H1 (cell line): ENCODE results near the gene SLC6A2.

Source experiments
- CREB1 ChIP-seq: IDR thresholded peaks from 2 replicates; pipeline ENCODE4 v1.6.1; 2012; ENCODE audit warnings: inconsistent platforms
- CTCF ChIP-seq, 3 experiments: IDR thresholded peaks; 1 replicate in 2 of 3; 2 replicates in 1 of 3; pipeline versions ENCODE4 v1.5.1 to v1.6.1; 2011; ENCODE audit warnings: low read length in 3 of 3, mild to moderate bottlenecking in 3 of 3, inconsistent platforms in 2 of 3, low read depth in 1 of 3, moderate library complexity in 1 of 3; ENCODE audit not compliant: insufficient read depth in 1 of 3; ENCODE audit errors: control extremely low read depth in 1 of 3
- MAX ChIP-seq: IDR thresholded peaks from 2 replicates; pipeline ENCODE4 v1.6.1; 2012; ENCODE audit warnings: inconsistent platforms
- POLR2A ChIP-seq, 2 experiments: IDR thresholded peaks; 1 replicate in 1 of 2; 2 replicates in 1 of 2; pipeline ENCODE4 v1.6.1; 2011; ENCODE audit warnings: low read depth in 2 of 2, low read length in 2 of 2, mild to moderate bottlenecking in 2 of 2; ENCODE audit errors: control extremely low read depth in 1 of 2
- POLR2AphosphoS5 ChIP-seq: IDR thresholded peaks from 2 replicates; pipeline ENCODE4 v1.6.1; 2011; ENCODE audit warnings: low read depth, low read length
- SIN3A ChIP-seq, 2 experiments: IDR thresholded peaks in 1 of 2; conservative IDR thresholded peaks in 1 of 2; 2 replicates each; pipeline ENCODE4 v1.6.1; 2011 to 2012; ENCODE audit warnings: low read length in 2 of 2, improper control_type of control experiment in 1 of 2, low read depth in 1 of 2, mild to moderate bottlenecking in 1 of 2
- SIRT6 ChIP-seq: IDR thresholded peaks from one replicate; pipeline ENCODE4 v1.7.1; 2012; ENCODE audit warnings: low read length, inconsistent platforms
- TAF1 ChIP-seq: IDR thresholded peaks from 2 replicates; pipeline ENCODE4 v1.6.1; 2011; ENCODE audit warnings: mild to moderate bottlenecking, low read depth, low read length
- USF2 ChIP-seq: IDR thresholded peaks from 2 replicates; pipeline ENCODE4 v1.6.1; 2011; ENCODE audit warnings: low read length, improper control_type of control experiment

GRCh38 chr16:55728797-55729196 is 73.0 kb downstream of the SLC6A2 start:
- TF ChIP-seq CREB1: no peak
- no peak for TF ChIP-seq USF2
- TF ChIP-seq CTCF (IDR thresholded peaks at IDR 0.05; ENCODE audit: control extremely low read depth in 1 of 3, insufficient read depth in 1 of 3, low read depth in 1 of 3, low read length in 3 of 3): no peak
- TF ChIP-seq SIRT6: no peak
- TF ChIP-seq SIN3A (conservative IDR thresholded peaks at IDR 0.05 in 1 of 2, IDR thresholded peaks at IDR 0.05 in 1 of 2; ENCODE audit: low read depth in 1 of 2, low read length in 2 of 2): no peak
- TF ChIP-seq POLR2A (IDR thresholded peaks at IDR 0.05; ENCODE audit: control extremely low read depth in 1 of 2, low read depth in 2 of 2, low read length in 2 of 2): no peak
- no peak for TF ChIP-seq POLR2AphosphoS5
- TF ChIP-seq MAX: no peak
- no peak for TF ChIP-seq TAF1
